H7 (cell line): ENCODE measurements around the gene ETV6. TPM values are rescaled to one million over a fixed set of nuclear protein-coding genes. Genes with fewer than 3 reads are reported as not detected.
"Not testable (repeated sequence)": the region's sequence is repeated elsewhere in the genome, so short reads cannot be mapped to it uniquely, and the experiment has no call there.

ENCODE experiments used
- DNase-seq: peaks from one replicate; pipeline ENCODE4 v3.0.0; 2012
- H3K27me3 ChIP-seq: 2 replicates; pipeline ENCODE4 v1.6.0; 2011; ENCODE audit warnings: mild to moderate bottlenecking, low read length; ENCODE audit not compliant: control insufficient read depth, insufficient read depth
- H3K36me3 ChIP-seq: replicated peaks from 2 replicates; pipeline ENCODE4 v1.5.1; 2011; ENCODE audit warnings: low read length; ENCODE audit not compliant: control insufficient read depth, insufficient read depth
- H3K4me3 ChIP-seq: 2 replicates; pipeline ENCODE4 v1.5.1; 2011; ENCODE audit warnings: low read depth, mild to moderate bottlenecking, control low read depth, low read length, moderate library complexity; ENCODE audit not compliant: insufficient read depth
- total RNA-seq: library from RNA; depleted of rRNA; stranded (reverse); fragments of >200 nt; shearing (Covaris generic); gene quantifications from 2 replicates; pipeline ENCODE4 v1.2.3, GENCODE V29; 2014

The ETV6 gene
- total RNA-seq, 1 experiment from 2014 or later: 5.7 TPM

DNA sequence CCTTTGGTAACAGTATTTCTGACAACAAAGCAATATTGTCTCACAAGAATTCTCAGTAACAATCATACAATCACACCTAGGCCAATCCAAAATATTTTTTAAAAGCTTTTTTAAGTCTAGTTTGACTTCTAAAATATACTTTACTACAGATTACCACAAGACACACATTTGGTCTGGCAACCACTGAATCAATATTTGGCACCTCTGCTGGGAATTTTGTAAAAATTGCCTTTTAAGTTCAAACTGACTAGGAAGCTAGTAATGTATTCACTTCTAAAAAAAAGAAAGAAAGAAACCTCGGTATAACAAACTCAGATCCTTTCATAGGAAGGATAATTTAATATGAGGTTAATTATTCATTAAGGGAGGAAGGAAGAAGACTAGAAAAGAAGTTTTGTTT, 18.2 kb upstream of the ETV6 start:
- Histone ChIP-seq H3K36me3 (no peaks in the 10 kb centered on the region), H3K27me3 (no peaks in the 10 kb centered on the region), H3K4me3 (no peak overlapping the region)
- DNase-seq: no peak

DNA sequence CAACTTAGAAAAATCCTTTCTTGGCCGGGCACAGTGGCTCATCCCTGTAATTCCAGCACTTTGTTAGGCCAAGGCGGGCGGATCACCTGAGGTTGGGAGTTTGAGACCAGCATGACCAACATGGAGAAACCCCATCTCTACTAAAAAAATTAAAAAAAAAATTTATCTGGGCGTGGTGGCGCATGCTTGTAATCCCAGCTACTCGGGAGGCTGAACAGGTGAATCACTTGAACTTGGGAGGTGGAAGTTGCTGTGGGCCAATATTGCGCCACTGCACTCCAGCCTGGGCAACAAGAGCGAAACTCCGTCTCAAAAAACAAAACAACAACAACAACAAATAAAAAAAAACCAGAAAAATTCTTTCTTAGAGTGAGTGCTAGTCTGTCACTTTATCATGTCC, 17.6 kb upstream of the ETV6 start:
- not testable (repeated sequence) for H3K36me3 ChIP-seq, H3K4me3 ChIP-seq, DNase-seq, H3K27me3 ChIP-seq

DNA sequence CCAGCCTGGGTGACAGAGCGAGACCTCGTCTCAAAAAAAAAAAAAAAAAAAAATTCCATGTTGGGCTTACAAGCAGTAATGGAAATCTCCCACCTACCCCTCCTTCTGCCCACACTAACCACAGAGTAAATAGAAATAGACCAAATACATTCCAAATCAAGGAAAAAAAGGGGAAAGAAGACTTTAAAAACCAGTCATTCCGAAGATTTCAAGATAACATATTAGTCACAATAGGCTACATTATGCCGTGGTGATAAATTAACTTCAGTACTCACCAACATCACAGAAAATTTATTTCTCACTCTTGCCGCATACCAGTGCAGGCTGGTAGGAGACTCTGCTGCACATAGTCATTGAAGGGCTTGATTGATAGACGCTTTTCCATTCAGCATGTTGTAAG, 15.5 kb upstream of the ETV6 start:
- DNase-seq: no peak
- no peak overlapping the region for H3K4me3 ChIP-seq
- no peaks in the 10 kb centered on the region for H3K27me3 ChIP-seq
- no peaks in the 10 kb centered on the region for H3K36me3 ChIP-seq

DNA sequence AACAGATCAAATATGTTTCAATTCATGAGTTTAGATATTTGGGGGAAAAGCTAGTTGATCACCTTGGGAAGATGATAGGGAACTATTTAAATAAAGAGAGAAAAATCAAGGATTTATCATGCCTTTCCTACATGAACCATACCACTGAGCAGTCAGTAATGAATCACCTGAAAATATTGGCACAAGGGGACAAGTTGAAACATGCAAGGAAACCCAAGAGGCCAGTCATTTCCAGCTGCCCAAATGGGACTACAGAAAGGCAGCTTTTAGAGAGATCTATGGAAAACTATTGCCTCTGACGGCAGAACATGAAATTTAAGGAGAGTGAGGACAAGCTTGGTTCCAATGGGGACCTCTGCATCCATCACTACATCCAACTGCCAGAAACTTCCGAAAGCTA, 14.1 kb upstream of the ETV6 start:
- Histone ChIP-seq H3K4me3 (no peak overlapping the region), H3K27me3 (no peaks in the 10 kb centered on the region), H3K36me3 (no peaks in the 10 kb centered on the region)
- no peak for DNase-seq

DNA sequence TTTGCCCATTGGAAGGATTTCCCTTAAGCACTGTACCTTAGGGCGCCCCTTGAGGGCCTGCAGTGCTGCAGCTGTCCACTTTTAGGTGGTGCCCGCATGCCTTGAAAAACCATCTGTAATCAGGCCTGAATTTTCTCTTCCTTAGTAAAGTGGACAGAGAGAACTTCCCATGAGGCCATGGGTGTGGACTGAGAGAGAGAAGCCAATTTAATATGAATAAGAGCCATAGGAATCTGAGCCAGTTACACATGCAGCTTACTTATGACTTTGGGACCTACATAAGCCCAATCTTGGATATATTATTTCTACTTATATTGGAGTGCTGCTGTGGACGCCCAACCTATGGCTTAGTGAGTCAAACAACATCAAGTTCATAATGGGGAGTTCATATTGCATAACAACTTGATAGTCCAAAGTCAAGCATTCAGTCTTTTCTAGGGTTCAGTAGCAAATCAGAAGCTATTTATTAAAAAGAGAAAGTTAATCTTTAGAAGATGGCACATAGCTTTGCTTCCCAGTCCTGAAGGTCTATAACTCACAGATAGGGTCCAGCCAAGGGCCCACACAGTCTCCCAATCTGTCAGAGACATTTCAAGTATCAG, 11.1 kb upstream of the ETV6 start:
- H3K36me3 ChIP-seq: no peaks in the 10 kb centered on the region
- H3K4me3 ChIP-seq: no peak overlapping the region
- no peaks in the 10 kb centered on the region for H3K27me3 ChIP-seq
- DNase-seq: no peak

DNA sequence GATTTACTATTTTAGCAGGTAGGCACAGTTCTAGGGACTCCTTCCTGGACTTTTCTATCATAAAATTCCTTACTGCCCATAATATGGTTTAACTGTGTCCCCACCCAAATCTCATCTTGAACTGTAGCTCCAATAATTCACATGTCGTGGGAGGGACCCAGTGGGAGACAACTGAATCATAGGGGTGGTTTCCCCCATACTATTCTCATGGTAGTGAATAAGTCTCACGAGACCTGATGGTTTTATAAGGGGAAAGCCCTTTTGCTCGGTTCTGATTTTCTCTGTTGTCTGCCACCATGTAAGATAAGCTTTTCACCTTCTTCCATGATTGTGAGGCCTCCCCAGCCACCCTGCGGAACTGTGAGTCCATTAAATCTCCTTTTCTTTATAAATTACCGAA, 10.0 kb upstream of the ETV6 start:
- no peak for DNase-seq
- Histone ChIP-seq H3K27me3 (no peaks in the 10 kb centered on the region), H3K36me3 (no peaks in the 10 kb centered on the region)

DNA sequence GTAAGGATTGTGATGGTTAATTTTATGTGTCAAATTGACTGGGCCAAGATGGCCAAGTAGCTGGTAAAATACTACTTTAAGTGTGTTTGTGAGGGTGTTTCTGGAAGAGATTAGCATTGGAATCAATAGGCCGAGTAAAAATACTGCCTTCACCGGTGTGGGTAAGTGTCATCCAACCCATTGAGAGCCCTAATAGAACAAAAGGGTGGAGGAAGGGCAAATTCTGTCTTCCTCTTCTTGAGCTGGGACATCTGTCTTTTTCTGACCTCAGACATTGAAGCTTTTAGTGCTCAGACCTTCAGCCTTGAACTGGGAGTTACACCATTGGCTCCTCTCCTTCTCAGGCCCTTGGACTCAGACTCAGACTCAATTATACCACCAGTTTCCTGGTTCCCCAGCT, 8.0 kb upstream of the ETV6 start:
- H3K4me3 ChIP-seq: no peak overlapping the region
- H3K27me3 ChIP-seq: no peaks in the 10 kb centered on the region
- H3K36me3 ChIP-seq: no peaks in the 10 kb centered on the region
- DNase-seq: no peak

More for the DNA sequence above, 10.0 kb upstream of the ETV6 start:
- no peak overlapping the region for H3K4me3 ChIP-seq

DNA sequence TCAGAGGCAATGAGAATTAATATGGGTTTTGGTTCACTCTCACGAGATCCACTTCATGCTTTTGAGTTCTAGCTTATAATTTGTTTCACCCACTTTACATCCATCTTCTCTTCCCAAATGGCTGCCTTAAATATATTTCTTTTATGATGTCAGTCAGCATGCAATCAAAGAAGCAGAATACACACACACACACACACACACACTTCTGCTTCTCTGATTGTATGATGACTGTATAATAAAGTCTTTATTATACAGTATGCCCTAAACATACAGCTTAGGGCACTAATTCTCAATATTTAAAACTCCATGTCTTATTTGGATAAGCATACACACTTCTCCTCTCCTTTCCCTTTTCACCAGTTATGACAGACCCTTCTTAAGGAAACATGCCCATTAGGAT, 6.7 kb upstream of the ETV6 start:
- H3K4me3 ChIP-seq: no peak overlapping the region
- no peaks in the 10 kb centered on the region for H3K36me3 ChIP-seq
- no peak for DNase-seq
- no peaks in the 10 kb centered on the region for H3K27me3 ChIP-seq

DNA sequence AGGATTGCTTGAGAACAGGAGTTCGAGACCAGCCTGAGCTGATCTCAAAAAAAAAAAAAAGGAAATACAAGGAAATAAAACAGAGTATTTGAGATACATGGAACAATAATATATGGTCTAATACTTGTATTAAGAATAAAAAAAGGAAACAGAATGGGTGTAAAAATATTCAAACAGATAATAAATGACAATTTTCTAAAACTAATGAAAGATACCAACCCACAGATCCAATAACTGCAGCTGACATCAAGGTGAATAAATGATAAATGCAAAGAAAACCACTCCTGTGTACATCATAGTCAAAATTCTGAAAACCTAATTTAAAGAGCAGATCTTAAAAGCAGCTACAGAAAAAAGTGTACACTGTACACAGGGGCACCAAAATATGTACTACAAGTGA, 4.1 kb upstream of the ETV6 start:
- H3K27me3 ChIP-seq: no peaks in the 10 kb centered on the region
- H3K4me3 ChIP-seq: no peak overlapping the region
- no peak for DNase-seq
- H3K36me3 ChIP-seq: no peaks in the 10 kb centered on the region

DNA sequence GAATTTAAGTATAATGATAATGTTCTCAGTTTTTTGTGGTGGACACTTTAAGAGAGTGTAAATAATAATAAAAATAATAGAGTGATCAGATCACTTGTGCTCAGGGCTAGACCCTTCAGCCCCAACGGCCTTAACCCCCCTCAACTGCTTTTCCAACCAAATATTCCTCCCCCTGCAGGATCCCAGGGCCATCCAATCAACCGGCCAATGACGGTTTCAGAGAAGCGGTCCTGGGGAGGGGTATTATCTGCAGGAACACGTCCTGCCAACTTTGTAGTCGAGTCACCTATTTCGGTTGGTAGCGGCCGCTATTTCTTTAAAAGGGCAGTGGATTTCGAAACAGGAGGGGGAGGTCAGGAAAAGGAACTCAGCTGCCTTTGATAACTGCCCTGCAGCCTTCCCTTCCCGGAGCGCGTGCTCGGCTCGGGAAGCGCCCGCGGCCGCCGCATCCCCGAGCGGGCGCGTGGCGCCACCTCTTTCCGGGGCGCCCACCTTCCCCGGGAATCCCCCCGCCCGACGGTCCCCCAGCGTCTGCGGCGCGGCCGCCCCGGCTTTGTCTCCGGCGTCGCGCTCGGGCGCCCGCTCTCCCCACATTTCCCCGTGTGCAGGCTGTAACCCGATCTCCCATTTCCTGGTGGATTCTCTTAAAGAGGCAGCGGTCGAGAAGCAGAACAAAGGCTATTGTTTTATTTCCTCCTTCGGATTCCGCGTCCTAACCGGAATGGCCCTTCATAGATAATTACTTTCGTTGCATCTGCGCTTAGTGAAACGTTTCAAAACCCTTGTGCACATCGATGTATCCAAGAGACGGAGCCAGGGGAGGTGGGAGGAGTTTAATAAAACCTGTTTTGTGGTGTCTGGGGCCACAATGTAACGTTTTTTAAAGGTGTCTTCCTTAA, 711 bp upstream of the ETV6 start:
- peak overlapping the region; percentile 56 for H3K4me3 ChIP-seq
- no peaks in the 10 kb centered on the region for H3K36me3 ChIP-seq
- DNase-seq: peak; percentile 91
- H3K27me3 ChIP-seq: no peaks in the 10 kb centered on the region

DNA sequence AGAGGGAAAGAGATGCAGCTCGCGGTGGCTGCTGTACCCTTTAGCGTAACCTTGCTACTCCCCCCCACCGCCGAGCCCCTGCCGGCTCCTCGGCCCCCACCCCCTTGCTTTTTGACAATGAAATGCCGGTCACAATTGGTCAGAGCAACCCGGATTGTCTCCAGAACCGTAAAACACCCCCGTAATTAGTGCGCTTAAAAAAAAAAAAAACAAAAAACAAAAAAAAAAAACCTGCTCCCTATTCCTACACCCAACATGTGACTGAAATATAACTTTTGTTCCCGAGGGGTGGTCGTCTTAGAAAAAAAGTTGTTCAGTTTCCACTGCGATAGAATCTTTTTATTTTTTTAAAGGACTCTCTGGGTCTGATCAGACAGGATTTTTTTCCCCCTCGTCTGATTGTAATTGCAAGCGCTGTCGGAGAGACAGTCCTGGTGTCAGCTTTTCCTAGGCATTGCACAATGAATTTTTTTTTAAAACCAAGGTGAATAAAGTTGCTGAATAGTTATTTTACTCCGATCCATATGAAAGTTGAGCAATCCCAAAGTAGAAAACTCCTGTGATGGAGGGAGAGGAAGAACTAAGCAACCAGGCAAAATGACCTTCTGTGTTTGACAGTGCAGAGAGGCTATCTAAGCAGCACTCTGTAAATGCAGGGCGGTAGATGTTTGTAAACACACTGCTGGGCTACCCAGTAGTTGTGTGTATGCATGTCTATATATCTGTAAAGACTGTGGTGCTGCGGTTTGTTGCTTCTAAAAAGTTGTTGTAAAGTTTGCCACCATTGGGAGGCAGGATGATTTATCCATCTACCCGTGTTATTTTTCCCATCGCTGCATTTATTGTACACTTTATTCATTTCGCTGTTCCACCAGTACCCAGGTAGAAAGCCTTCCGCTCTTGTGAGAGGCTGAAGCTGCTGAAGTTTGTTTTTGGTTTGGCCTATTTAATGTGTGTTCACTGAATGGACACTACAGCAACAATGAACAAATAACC, 1.1 kb downstream of the ETV6 start:
- no peak for DNase-seq
- Histone ChIP-seq H3K27me3 (no peaks in the 10 kb centered on the region), H3K4me3 (peak overlapping the region; percentile 56), H3K36me3 (no peaks in the 10 kb centered on the region)

DNA sequence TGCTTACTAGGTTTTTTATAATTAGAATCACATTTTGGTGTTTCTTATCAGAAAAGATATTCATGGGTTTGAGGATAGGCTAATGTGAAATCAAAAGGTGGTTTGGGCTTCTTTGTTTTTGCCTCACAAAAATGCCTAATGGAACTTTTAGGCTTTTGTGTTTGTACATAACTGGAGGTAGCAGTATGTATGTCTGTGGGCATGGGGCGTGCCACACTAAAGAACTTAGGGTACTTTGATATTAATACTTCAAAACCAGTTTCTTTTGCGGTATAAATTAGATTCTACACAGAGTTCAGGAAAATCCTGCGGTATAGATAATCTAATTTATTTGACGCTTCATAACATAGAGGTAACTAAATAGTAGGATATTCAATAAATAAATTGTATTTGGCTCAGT, 1.9 kb downstream of the ETV6 start:
- Histone ChIP-seq H3K36me3 (no peaks in the 10 kb centered on the region), H3K27me3 (no peaks in the 10 kb centered on the region), H3K4me3 (no peak overlapping the region)
- DNase-seq: no peak

DNA sequence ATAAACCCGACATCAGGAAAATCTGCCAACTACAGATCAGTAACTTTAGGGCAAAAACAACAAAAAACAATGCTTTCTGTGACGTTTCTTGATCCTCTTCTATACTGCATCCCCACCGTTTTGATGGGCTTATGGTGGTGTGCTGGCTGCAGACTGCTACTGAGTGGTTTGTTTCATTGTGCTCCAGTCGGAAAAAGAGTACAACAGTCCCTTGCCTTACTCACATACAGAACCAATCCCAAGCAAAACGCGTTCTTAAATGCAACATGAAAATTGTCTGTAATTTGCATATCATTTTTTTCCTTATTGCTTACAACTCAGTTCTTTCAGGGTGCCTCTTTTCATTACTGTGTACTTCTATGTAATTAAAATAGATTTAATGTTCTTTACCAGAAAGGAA, 2.3 kb downstream of the ETV6 start:
- DNase-seq: no peak
- Histone ChIP-seq H3K27me3 (no peaks in the 10 kb centered on the region), H3K4me3 (no peak overlapping the region), H3K36me3 (no peaks in the 10 kb centered on the region)

DNA sequence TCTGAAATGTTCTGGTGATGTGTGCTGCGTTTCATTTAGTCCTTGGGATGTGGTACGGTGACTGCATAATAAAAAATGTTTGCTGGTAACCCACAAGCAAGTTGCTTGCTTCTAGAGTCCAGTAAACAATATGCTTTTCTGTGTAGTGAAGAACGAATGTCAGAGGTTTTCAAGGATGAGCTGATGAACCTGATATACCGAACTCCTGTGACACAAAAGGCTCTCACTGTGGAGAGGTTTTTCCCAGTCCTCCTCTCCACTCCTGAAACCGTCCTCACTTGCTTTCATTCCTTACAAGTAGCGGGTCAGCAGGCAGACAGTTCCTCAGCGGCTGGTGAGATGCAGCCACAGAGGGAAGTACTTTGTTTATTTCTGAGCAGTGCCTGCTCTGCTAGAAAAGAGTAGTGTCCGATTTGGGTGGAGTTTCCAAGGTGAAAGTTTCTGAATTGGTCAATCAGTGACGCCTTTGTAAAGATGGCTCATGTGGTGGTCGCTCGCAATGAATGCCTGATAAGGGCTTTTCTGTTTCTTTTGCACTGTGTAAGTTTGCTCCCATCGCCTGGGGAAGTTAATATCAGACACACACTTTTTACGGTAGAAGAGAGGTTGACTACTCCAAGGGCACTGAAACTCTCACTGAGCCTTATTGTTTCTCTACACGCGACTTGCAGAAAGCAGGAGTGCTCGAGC, 3.0 kb downstream of the ETV6 start:
- Histone ChIP-seq H3K4me3 (no peak overlapping the region), H3K36me3 (no peaks in the 10 kb centered on the region), H3K27me3 (no peaks in the 10 kb centered on the region)
- DNase-seq: no peak
